GM18505 (cell line): ENCODE data around the gene CIB4.

ENCODE experiments used
- ATAC-seq: cut with Tn5 transposase; IDR thresholded peaks from one replicate; pipeline ENCODE4 v1.9.1; 2021; ENCODE audit not compliant: unreplicated experiment
- POLR2A ChIP-seq: IDR thresholded peaks from 4 replicates; pipeline ENCODE4 v1.6.1; 2011; ENCODE audit warnings: borderline replicate concordance; ENCODE audit not compliant: insufficient read depth, insufficient read length; ENCODE audit errors: extremely low read depth

Gene CIB4

GRCh38 chr2:26619521-26619951 is 21.6 kb downstream of the CIB4 start:
- TF ChIP-seq POLR2A, result no peak
- ATAC-seq, result no peak

GRCh38 chr2:26619096-26619495 is 22.1 kb downstream of the CIB4 start:
- no peak for ATAC-seq
- no peak for TF ChIP-seq POLR2A

- no peak for ATAC-seq
- no peak for TF ChIP-seq POLR2A
These were observed 22.6 kb downstream of the CIB4 start for GRCh38 chr2:26618611-26619010.

- ATAC-seq, result no peak
- TF ChIP-seq POLR2A, result no peak
These were observed 23.5 kb downstream of the CIB4 start for GRCh38 chr2:26617588-26618083.

- no peak for TF ChIP-seq POLR2A
- ATAC-seq, result no peak
These were observed 24.2 kb downstream of the CIB4 start for GRCh38 chr2:26616706-26617587.

GRCh38 chr2:26615860-26616705 is 25.1 kb downstream of the CIB4 start:
- TF ChIP-seq POLR2A, result no peak
- ATAC-seq, result no peak

GRCh38 chr2:26615336-26615859 is 25.8 kb downstream of the CIB4 start:
- no peak for ATAC-seq
- no peak for TF ChIP-seq POLR2A

GRCh38 chr2:26614216-26615138 is 26.7 kb downstream of the CIB4 start:
- no peak for TF ChIP-seq POLR2A
- no peak for ATAC-seq

- no peak for TF ChIP-seq POLR2A
- no peak for ATAC-seq
These were observed 27.6 kb downstream of the CIB4 start for GRCh38 chr2:26613241-26614215.

- no peak for ATAC-seq
- TF ChIP-seq POLR2A, result no peak
These were observed 28.5 kb downstream of the CIB4 start for GRCh38 chr2:26612522-26613240.

- TF ChIP-seq POLR2A, result no peak
- no peak for ATAC-seq
These were observed 29.1 kb downstream of the CIB4 start for GRCh38 chr2:26612034-26612433.
